HG02981 (cell line): ENCODE results near the gene PRSS36.
"Not testable (repeated sequence)": the region's sequence is repeated elsewhere in the genome, so short reads cannot be mapped to it uniquely, and the experiment has no call there.

Experiments
- ATAC-seq: cut with Tn5 transposase; IDR thresholded peaks from one replicate; pipeline ENCODE4 v1.9.1; 2021; ENCODE audit warnings: mild to moderate bottlenecking, moderate library complexity; ENCODE audit not compliant: unreplicated experiment

The PRSS36 gene

GRCh38 chr16:31184888-31185287 is 35.0 kb upstream of the PRSS36 start:
- ATAC-seq = no peak

DNA sequence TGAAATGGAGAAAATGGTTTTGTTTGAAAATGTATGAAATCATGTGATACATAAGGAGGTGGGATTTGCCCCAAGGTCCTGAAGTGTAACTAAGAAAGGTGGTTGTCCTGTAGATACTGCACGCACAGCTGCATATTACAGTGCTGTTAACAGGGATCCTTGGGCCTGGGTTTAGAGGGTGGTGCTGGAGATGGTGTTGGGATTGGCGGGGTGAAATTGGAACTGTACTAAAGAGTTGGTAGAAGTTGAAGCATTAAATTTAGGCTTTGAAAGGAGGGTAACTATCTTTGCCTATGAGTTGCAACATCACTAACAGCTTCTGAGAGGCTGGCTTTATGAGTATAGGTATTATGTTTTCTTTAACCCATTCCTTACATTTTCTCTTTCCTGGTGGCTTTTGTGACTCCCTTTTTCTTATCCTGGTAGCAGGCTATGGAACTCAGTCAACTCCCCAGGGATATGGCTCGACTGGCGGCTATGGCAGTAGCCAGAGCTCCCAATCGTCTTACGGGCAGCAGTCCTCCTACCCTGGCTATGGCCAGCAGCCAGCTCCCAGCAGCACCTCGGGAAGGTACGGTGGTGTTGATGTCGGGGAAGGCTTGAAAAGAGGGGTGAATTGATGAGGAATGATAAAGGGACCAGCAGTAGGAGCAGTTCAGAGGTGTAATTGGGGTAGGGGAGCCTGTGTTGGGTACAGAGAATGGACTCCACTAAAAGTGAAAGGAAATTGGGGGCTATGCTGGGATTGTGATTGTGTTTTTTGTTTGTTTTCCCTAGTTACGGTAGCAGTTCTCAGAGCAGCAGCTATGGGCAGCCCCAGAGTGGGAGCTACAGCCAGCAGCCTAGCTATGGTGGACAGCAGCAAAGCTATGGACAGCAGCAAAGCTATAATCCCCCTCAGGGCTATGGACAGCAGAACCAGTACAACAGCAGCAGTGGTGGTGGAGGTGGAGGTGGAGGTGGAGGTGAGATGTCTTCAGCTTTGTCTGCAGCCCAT is 33.9 kb upstream of the PRSS36 start:
- no peak for ATAC-seq

DNA sequence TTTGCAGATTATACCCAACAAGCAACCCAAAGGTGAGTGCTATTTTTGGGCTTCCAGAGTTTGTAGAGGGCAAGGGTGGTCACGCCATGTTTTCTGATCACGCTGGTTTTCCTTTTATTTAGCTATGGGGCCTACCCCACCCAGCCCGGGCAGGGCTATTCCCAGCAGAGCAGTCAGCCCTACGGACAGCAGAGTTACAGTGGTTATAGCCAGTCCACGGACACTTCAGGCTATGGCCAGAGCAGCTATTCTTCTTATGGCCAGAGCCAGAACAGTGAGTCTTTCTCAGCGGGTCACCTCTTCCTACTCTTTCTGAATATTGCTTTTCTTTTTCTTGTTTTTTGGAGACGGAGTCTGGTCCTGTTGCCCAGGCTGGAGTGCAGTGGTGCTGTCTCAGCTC is 32.5 kb upstream of the PRSS36 start:
- ATAC-seq = no peak

- no peak for ATAC-seq
Observed at GRCh38 chr16:31181102-31181830, 31.4 kb upstream of the PRSS36 start.

DNA sequence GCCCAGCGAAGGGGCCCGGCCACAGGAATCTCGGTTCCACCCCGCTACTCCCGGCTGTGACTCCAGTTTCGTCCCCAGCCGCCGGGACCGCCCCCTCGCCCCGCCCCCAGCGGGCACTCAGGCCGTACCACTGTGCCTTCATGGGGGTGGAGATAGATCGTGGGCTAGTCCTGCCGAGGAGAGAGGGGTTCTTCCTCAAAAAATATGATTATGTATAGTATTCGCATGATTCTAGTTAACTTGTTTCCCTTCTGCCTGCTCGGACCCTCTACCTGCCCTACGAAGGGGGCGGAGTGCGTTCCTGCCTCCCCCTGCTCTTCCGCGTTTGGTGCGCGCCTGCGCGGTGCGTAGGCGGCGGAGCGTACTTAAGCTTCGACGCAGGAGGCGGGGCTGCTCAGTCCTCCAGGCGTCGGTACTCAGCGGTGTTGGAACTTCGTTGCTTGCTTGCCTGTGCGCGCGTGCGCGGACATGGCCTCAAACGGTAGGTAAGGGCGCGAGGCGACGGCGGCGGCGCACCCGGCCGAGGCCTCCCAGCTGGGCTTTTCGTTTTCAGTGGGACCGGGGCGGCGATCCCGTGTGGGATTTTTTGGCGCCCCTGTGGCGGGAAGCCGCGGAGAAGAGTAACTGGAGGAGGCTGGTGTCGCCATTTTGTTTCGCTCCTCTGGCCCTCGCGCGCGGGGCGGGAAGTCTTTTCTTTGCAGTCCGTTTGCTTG is 30.0 kb upstream of the PRSS36 start, which contains the start of gene FUS:
Gene FUS (plus strand): TSS at position 393 of the 713 bp plus-strand sequence. CDS start 76 bp downstream, at position 469.
- ATAC-seq = peak; percentile 47

- no peak for ATAC-seq
Observed at GRCh38 chr16:31179219-31179746, 29.4 kb upstream of the PRSS36 start.

DNA sequence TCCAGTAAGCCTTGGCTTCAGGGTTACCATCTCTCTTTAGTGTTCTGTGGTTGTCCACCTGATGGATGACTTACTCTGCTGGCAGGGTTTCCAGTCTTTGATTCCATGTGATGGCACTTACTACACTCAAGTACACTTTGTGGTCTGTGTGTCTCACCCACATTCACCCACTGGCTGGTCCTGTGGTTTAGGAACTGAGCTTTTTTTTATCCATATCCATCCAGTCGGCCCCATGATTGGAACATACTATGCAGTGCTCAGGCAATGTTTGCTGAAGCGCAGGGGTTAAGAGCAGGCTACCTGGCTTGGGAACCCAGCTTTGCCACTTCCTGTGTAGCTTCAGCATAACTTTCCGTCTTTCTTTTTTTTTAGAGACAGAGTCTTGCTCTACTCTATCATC is 27.3 kb upstream of the PRSS36 start:
- no peak for ATAC-seq

- ATAC-seq = not testable (repeated sequence)
Observed at GRCh38 chr16:31170048-31170447, 20.2 kb upstream of the PRSS36 start.

- no peak for ATAC-seq
Observed at GRCh38 chr16:31168848-31169247, 19.0 kb upstream of the PRSS36 start.

GRCh38 chr16:31167315-31167714 is 17.4 kb upstream of the PRSS36 start:
- no peak for ATAC-seq

GRCh38 chr16:31157136-31157535 is 7.3 kb upstream of the PRSS36 start:
- ATAC-seq = no peak

DNA sequence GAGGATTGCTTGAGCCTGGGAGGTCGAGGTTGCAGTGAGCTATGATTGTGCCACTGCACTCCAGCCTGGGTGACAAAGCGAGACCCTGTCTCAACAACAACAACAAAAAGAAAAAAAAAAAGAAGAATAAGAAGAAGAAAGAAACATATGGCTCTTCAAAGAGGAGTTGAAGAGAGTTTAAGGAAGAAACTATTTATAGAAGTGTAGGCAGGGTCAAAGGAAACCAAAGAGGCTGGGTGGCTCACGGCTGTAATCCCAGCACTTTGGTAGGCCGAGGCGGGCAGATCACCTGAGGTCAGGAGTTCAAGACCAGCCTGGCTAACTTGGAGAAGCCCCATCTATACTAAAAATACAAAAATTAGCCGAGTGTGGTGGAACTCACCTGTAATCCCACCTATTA is 1.1 kb upstream of the PRSS36 start:
- ATAC-seq = not testable (repeated sequence)

- ATAC-seq = no peak
Observed at GRCh38 chr16:31149332-31149731, 534 bp downstream of the PRSS36 start.

DNA sequence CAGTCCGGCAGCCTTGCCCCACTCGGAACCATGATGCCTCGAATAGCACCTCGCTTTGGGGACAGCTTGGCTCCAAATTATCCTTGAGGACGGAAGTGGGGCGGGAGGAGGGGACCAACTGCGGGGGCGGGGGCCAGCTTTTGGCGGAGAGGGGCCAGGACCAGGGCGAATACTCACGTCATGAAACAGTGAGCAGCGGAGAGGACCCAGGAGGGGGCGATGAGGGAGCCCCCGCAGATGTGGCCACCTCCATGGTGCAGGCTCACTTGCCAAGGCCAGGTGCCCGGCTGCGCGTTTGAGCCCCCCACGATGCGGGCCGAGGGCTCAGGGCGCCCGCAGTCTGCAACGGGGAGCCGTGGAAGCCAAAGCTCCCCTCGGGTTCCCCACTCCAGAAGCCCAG is 970 bp downstream of the PRSS36 start:
- no peak for ATAC-seq

DNA sequence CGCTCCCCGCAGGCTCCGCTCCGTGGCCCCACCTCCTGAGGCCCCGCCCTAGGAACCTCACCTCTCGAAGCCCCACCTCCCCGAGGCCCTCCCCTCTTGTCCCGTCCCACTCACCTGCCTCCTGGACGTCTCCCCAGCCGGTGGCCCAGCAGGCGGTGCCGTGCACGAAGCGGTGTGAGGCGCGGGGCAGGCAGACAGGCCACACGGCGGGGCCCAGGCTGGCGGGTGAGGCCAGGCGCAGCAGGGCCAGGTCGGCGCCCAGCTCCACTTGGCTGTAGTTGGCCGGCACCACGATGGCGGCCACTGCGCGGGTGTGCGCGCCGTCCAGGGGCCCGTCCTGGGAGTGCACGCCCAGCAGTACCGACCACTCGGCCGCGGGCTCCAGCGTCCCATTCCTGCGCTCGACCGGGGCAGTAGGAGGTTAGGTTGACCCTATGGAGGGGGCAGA is 1.6 kb downstream of the PRSS36 start:
- ATAC-seq = no peak

DNA sequence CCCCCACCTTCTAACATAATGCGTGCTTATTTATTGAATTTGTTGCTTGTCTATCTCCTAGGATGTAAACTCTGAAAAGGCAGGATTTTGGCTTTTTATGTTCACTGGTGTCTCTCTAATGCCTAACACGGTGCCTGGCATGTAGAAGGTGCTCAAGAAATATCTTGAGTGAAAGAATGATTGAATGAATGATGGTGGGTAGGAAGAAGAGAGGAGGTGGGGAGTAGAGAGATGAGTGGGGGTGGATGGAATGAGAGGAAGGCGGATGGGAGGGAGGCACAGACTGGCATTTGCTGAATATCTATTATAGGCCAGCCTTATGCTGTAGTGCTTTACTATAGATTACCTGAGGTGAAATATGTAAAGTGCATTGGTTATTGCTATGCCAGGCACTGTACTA is 2.3 kb downstream of the PRSS36 start:
- ATAC-seq = no peak

DNA sequence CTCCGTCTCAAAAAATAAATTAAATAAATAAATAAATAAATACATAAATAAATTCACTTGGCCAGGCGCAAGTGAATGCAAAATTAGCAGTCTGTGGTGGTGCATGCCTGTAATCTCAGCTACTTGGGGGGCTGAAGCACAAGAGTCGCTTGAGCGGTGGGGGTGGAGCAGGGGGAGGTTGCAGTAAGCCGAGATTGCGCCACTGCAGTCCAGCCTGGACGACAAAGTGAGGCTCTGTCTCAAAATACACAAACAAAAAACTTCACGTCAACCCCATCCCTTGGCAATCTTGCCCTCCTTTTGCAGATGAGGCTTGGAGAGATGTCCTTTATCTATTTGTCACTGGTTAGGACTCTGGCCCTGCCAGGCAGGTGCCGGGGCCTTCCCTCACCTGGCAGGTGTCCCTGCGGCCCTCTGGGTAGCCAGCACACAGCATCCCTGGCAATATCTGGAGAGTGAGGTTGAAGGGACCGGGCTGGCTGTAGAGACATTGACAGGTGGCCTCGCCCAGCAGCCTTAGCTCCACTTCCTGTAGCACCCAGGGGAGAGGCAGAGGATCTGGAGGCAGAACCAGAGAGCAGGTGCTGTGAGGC is 4.4 kb downstream of the PRSS36 start:
- no peak for ATAC-seq

DNA sequence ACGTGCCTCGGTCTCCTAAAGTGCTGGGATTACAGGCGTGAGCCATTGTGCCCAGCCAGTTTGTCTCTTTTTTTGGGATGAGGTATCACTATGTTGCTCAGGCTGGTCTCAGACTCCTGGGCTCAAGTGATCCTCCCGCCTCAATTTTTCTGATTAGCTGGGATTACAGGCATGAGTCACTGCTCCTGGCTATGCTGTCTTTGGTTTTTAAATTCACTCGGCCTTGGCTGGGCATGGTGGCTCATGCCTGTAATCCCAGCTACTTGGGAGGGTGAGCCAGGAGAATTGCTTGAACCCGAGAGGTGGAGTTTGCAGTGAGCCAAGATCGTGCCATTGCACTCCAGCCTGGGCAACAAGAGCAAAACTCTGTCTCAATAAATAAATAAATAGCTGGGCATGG is 5.4 kb downstream of the PRSS36 start:
- ATAC-seq = not testable (repeated sequence)

DNA sequence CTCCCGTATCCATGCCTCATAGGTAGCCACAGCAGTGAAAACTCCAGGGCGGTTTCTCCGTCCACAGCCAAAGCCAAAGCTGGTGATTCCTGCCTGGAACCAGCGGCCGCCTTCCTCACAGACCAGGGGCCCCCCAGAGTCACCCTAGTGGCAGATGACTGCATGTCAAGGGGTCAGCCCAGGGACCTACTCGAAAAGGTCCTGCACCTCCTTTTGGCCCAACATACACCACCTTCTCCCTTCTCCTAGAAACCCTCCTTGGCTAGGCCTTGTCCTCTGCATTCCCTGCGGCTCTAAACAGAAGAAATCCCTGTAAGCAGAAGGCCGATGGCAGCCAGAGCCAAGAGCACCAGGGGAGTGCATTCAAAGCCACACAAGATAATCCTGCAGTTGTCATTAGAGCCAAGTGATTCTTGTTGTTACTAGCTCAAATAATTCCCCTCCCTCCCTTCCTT is 6.1 kb downstream of the PRSS36 start:
- no peak for ATAC-seq

DNA sequence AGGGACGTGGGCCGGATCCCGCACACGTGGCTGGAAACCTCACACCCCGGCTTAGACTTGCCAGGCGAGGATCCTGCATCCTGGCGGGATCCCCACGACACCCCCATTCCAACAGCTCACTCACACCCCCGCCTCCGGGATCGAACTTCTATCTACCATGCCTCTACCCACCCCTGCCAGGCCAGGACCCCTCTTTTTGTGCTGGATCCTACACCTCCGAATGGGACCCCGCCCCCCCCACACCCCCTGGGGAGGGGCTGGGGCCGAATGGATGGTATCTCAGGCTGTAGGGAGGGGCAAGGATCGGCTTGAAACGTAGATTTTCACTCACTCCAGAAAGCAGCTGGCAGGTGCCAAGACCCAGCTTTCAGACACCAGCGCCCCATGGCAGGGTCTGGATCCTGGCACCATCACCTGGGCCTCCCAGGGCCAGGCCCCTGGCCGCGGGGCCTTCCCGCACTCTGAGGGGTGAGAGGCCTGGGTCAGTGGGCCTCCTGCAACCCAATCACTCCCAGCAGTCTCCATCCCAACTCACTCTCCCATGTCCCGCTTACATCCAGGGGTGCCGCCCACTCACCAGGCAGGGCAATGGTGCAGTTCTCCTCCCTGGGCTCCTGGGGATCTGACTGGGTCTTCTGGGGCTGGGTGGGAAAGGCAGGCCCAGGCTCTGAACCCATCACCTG is 6.7 kb downstream of the PRSS36 start:
- ATAC-seq = no peak
